Activated gamma-delta T cell treated with Interleukin-2 at 50 U/mL for 16 hours (primary cell): ENCODE data around the gene SLC24A4.

Source experiments
- DNase-seq: peaks from one replicate; pipeline ENCODE4 v3.0.0-alpha.2; 2020

Gene SLC24A4, protein sequence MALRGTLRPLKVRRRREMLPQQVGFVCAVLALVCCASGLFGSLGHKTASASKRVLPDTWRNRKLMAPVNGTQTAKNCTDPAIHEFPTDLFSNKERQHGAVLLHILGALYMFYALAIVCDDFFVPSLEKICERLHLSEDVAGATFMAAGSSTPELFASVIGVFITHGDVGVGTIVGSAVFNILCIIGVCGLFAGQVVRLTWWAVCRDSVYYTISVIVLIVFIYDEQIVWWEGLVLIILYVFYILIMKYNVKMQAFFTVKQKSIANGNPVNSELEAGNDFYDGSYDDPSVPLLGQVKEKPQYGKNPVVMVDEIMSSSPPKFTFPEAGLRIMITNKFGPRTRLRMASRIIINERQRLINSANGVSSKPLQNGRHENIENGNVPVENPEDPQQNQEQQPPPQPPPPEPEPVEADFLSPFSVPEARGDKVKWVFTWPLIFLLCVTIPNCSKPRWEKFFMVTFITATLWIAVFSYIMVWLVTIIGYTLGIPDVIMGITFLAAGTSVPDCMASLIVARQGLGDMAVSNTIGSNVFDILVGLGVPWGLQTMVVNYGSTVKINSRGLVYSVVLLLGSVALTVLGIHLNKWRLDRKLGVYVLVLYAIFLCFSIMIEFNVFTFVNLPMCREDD

DNA sequence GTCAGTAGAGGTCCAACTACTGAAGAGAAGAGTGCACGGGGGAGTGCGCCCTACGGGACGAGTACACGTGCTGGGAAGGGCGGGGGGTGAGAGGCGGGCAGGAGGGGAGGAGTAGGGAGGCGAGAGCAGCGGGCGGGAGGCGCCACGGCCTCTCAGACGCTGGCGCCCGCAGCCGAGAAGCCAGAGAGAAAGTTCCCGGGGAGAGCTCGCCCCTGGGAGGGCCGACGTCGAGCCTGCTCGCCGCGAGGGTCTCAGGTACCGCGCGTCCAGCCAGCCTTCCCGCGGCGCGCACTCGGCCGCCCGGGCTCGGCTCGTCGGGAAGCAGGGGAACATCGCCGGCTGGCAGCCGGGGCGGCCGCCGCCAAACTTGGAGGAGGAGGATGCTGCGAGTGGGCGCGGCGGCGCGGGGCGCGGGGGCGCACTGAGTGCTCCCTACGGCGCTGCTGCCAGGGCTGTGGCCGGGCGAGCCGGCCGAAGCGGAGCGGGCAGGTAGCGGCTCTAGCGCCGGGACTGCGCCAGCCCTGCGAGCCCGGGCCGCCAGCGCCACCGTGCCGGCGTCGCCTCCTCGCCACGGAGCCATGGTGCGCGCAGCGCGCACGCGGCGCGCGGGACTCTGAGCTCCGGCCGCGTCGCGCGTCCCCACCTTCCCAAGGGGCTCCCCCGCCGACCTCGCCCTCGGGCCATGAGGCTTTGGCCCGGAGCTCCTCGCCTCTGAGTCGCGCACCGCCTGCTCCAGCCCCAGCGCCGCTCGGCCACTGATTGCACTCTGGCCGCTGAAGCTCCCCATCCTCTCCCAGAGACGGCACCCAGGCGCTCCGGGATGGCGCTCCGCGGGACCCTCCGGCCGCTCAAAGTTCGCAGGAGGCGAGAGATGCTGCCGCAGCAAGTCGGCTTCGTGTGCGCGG lies at the start of gene SLC24A4:
TSS of gene SLC24A4 (plus strand) at position 155 of the 905 bp plus-strand sequence. CDS start at position 821, 666 bp downstream.
- DNase-seq: no peak

DNA sequence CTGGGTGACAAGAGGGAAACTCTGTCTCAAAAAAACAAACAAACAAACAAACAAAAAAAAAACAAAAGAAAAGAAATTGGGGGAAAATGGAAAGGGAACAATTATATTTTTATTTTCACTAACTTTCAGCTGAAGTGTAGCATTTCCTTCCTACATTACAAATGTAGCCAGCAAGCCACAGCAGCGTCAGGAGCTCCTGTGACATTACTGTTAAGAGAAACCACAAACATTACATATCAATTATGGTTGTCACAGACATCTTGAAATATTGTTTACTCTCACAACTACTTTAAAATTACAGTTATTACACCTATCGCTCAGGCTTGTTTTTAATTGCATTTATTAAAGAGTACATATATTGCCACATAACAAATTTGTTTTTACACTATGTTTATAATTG lies 49.8 kb upstream of the SLC24A4 start:
- no peak for DNase-seq

DNA sequence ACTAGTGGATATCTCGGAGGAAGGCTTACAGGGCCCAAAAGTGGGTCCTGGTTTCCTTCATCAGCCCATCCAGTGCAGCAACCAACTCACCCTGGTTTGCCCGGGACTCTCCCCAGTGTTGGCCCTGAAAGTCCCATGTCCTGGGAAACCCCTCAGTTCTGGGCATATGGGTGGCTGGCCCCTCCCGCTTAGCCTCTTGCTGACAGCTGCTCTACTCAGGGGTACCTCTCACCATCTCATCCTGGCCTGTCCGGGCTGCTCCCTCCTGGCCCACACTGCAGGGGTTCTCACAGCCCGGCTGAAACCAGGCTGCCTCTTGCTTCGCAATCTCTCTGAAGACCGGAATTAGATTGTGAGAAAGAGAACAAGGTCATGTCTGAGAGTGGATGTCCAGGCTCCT lies 48.9 kb upstream of the SLC24A4 start:
- no peak for DNase-seq

DNA sequence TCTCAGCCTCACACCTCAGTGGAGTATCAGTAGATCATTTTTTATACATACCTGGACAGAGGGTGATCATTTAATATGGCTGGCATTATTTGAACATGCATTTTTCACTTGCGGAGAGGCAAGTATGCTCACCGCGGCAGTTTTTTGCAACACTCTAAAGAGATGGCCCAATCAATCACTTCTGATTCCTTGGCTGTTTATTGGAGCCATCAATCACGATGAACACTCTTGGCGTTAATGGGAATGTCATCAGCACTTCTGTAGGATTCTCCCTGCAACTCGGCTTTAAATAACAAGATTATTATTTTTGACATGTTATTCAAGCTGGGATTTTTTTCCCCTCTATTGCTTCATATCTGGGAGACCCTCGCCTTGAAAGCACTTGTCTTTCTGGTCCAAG lies 46.9 kb upstream of the SLC24A4 start:
- DNase-seq: no peak

DNA sequence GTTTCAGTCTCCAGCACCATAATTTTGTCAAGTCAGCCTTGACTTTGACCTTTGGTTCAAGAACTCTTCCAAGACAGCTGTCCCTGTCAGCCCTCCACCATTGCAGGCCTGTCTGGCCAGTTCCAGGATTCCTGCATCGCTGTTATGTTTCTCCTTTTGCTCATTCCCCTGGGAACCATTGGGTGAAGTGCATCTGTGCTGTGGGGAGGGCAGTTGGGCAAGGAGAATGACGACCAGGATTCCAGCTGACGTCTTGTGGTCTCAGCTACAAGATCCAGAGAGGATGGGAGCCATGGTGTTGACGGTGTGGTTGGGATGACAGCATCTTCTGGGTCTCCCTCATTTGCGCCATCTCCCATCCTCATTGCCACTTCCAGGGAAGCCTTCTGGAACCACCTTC lies 45.9 kb upstream of the SLC24A4 start:
- DNase-seq: no peak

DNA sequence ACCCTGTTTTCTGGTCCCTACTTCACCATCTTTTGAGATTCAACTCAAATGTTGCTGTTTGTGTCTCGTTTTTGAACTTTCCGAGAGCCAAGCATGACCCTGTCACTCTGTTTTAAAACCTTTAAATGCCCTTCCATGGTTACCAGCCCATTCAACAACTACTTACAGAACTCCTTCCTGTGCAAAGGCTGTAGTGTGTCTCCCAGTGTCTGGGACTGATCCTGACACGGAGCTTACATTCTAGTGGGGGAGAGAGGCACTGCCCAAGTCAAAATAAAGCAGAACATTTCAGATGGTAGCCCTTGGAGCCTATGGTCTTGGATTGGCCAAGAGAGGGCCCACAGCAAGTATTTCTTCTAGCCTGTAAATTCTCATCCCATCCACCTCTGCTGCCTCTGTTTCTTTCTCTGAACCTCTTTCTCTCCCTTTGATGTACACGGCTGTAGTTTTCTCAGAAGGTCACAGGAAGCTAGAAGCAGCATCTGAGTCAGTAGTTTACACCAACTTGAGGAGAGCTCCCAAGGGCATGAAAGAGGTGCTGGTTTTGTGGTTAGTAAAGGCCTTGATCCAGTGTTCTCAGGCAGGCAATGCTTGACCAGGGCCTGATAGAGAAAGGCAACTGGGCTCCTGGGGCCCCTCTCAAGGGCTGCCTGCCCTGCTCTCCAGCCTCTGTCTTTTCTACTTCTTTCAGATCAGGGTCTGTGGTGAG lies 42.3 kb upstream of the SLC24A4 start:
- DNase-seq: peak; percentile 5

DNA sequence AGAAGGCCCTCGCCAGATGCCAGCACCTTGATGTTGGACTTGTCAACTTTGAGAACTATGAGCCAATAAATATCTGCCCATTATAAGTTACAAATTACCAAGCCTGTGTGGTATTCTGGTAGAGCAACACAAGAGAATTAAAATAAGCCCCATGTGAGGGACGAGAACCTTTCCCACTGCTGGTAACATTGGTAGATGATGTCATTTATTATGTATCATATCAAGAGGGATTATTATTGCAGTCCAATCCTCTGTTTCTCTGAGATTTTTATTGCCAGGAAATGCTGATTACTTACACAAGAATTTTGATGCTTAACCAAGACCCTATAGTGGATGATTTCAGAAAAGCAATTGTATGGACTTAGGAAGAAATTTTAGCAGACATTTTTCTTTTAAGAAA lies 40.3 kb upstream of the SLC24A4 start:
- no peak for DNase-seq

DNA sequence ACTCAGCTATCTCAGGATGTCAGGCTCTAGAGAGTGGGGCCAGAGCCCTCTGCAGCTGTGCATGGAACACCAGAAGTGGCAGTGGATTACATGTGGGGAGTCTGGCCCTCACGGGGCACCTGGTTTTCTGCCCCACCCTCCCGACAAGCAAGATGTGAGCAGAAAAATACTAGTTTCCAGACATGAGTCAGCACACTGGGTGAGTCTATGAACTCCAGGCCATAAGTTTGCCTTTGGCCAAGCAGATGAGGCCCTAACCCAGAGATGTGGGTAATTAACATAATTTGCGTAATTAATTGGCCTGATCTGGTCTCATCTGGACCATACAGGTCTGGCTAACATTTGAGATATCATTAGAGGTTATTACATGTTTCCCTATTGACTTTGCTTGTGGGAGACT lies 37.7 kb upstream of the SLC24A4 start:
- no peak for DNase-seq

DNA sequence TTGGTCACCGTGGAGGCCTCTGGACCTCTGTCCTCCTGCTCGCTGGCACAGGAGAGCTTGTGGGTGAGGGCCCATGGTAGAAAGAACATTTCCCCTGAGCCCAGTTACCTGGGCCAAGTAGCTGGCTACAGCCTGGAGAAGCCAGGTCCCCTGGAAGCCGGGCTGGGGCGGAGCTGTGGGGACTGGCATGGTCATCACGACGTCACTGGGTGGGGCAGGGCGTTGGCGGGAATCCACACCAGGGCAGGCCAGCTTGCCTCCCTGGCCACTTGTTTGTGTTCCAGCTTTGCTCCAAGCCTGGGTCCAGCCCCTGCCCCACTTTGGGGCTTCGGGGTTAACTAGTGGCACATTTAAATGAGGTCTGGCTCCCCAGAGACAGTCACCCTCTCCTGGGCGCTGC lies 35.0 kb upstream of the SLC24A4 start:
- no peak for DNase-seq

DNA sequence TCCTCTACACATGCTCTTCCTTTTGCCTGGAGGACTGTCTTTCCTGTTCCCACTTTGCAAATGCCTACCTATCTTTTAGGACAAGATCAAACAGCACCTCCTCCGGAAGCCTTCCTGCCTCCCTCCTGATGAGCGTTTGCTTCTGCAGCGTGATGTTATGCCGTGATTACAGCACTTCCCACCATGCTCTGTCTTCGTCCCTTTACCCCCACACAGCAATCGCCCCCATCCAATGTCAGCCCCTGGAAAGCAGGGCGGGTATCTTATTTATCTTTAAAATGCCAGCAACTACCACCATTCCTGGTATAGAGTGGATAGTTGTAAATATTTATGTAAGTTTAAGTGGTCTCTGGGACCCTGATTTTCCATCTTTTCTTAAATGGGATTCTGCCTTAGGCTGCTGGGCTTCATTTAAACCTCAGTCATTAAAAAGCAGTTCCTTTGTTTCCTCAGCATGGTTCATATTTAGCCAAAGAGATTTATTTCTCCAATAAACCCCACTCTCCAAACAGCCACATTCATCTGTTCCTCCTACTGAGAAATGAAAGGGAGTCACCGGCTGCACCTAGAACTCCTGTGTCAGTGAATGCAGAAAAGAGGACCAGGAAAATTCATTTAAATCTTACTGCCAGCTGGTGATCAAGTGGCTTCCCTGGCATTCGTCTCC lies 33.8 kb upstream of the SLC24A4 start:
- no peak for DNase-seq

DNA sequence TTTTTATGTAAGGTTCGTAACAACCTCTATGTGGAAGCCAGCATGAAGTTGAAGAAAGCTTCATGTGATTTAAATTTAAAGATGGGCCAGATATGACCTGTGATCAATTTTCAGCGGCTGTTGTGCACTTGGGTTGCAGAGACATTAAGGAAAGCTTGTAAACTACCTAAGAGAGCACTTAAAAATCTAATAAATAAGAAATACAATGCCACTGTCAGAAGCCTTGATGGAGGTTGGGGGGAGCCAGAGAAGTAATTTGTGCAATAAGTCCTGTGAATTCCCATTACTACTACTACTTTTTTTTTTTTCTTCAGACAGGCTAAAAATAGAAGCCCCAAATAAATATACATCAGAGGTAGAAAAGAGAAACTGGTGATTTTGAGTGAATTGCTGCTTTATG lies 30.3 kb upstream of the SLC24A4 start:
- no peak for DNase-seq

DNA sequence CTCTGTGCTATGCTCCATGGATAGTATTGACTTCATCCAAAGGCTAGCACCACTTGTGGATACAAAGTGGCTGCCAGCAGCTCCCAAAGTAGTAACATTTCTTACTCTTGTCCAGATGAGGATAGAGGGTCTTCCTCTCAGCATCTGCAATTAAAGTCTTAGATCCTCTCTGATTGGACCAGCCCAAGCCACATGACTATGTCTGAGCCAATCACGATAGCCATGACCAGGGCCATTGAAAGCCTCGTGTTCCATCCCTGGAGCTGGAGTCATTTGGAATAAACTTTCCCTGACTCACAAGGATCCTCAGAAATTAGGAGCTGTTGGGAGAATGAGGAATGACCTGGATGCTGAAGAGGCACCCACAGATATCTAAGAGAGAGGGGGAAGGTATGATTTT lies 28.5 kb upstream of the SLC24A4 start:
- no peak for DNase-seq

DNA sequence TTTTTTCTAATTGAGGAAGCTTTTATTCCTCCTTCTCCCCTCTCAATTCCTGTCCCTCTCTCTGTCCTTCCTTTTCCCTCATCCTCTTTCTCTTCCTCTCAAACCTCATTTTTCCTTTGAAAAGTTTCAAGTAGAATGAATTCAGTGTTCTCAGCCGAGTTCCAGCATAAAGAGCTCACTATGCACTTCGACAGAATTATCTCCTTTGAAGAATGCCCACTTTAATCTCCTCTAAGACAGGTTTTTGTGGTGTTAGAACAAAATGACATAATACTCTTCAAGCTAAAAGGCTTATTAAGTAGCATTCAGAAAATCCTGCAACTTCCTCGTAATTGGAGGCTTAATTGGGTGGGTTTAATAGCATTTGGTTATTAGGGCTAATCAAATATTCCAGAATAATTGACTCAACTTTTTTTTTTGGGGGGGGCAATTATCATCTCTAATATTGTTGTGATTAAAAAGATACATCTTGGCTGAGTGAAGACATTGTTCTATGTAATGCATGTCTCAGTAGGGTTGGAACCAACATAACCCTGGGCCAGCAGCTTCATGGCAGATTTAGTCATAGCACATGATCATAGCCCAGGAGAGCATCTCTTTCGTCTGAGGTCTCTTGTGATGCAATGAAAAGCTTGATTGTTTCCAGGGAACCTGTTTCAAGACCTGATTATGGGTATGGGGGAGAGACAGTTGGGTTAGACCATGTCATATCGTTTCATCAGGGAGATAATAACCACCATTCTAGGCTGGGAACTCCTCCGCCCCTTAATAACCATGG lies 25.0 kb upstream of the SLC24A4 start:
- DNase-seq: no peak

DNA sequence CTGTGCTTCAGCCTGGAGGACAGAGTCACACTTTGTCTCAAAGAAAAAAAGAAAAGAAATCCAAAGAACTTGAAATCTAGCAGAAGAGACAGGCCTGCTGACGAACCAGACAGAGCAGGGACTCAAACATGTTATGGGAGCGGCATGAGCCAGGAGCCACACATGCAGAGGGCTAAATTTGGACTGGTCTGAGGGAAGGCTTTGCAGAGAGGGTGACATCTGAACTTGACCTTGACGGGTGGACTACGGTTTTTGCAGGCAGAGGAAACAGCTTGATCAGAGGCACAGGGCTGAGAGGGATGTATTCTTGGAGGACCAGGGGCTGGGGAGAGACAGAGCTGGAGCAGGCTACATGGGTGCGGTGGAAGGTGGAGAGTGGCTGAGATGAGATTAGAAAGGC lies 20.5 kb upstream of the SLC24A4 start:
- no peak for DNase-seq

DNA sequence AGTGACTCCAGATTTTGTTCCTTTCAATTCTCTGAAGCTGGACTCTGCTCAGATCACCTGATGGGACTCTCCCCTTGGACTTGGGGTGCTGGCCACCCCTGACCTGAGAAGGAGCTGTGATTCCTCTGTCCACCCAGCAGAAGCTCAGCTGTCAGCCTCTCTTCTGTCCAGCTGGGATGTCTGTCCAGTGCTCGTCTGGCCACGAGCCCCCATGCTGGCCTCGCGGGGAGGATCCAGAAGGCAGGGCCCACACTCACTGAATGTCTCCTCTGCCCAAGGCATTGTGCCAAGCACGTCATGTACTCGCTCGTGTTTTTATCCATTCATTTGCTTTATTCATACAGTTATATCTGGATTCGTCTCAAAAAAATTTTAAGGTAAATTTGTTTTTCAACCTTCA lies 14.2 kb upstream of the SLC24A4 start:
- no peak for DNase-seq

DNA sequence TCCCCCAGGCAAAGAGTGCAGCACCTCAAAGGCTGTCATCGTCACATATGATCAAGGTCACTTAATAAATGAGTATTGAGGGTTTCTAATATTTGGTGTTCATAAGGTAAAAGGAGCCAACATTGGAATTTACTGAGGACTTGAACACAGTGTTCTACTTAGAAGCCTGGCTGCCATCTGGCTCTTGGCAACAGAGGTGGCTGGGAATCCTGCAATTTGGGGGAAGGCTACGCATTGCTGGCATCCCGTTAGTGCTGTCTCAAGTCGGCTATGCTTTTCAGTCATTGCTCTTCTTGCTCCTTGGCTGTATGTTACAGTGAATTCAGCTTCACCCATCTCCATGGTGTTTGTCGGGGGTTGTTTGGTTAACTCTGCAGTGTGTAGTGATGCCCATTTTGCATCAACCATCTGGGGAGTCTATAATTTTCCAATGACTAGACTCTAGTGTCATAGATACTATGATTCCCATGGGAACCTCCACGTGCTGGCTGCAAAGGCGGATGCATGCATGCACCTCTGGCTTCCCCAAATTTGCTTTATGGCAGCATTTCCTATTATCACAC lies 12.9 kb upstream of the SLC24A4 start:
- DNase-seq: no peak

DNA sequence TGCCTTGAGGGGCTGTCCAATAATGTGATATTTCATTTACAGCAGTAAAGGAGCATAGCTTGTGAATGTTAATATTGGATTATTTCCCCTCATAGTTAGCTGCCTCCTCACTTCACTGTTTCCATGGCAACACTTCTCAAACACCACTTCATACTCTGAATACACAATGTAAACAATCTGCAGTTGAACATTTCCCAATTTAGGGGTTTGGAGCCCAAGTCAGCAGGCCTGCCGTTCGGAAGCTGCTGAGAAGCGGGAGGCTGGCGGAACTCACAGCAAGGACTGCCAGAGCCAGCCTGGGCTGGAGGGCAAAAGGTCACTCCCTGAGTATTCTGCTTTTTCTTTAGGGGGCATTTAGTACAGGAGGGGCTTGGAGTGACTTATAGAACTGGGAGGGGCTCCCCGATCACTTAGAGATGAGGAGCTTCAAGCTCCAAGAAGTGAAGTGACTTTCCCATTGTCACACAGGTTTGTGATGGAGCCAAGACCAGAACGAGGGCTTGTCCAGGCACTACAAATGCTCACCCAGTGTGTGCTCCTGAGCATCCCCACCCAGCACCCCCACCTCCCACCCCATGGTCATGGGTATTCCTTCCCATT lies 12.1 kb upstream of the SLC24A4 start:
- no peak for DNase-seq

DNA sequence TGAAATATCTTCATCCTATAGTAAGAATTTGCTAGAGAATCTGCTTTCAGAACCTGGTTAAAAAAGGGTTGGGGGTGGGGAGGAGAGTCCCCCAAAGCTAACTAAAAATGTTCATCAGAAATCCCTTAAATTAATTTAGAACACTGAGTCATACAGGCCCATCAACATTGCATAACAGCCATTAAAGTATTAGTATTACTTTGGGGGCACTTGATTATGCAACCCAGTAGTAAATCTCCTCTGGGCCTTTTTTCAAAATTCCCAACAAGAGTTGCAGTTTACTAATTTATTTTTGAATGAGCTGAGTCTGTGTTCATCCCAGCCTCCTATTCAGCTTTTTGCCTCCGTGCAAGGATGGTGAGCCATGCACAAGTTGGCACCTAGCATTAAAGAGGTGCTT lies 8.8 kb upstream of the SLC24A4 start:
- DNase-seq: no peak

DNA sequence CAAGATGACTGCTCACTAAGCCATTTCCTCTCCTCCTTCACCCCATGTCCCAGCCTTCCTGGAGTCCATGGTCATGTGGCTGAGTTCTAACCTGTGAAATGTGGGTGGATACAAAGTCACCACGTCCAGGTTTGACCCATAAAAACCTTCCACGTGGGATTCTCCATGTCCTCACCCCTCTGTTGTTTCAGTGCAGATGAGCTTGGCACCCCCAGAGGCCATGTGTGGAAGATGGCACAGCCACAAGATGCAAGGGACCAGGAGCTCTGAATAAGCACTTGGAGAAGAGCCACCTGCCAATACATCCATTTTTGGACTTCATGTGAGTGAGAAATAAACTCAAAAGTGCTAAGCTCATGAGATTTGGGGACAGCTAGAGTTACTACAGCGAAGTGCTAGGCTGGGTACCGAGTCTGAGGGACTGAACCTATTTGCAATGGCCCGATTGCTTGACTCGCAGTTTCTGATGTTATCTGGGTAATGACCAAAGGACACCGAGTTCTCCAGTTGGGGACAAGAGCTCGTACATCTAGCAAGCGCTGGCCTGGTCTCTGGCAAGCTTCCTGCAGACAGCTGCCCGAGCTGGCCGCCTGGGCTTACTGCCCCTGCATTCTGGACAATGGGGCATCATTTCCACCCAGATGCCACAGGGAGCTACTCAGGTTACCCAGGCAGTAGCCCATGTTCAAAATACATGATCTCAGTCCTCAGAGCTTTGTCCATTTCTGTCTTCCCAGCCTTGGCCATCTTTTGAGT lies 7.7 kb upstream of the SLC24A4 start:
- no peak for DNase-seq

DNA sequence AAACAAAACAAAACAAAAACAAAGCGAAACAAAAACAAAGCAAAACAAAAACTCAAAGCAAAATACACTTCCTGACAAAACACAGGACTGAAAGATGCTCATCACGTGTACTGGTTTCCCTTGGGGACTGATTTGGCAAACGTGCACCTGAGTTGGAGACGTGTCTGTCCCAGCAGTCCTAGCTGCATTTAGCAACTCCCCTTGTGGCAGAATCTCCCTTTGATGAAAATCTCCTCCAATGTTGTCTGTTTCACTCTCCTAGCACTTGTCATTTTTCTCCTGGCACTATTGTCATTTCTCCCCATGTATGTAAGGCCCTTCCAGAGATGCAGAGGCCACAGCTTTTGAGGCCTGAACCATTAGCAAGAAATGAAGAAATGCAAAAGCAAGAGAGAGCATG lies 6.8 kb upstream of the SLC24A4 start:
- no peak for DNase-seq
